ENCODE results near the gene PPFIA4.

Gene PPFIA4

GRCh38 chr1:203114202-203114601 is 87.9 kb downstream of the PPFIA4 start:
- no peaks in the 10 kb centered on the region; the same call in 1 of the 2 replicates for H3K27me3 ChIP-seq (ENCODE audit: insufficient read depth, low read depth)
- TF ChIP-seq, protein P1, sequence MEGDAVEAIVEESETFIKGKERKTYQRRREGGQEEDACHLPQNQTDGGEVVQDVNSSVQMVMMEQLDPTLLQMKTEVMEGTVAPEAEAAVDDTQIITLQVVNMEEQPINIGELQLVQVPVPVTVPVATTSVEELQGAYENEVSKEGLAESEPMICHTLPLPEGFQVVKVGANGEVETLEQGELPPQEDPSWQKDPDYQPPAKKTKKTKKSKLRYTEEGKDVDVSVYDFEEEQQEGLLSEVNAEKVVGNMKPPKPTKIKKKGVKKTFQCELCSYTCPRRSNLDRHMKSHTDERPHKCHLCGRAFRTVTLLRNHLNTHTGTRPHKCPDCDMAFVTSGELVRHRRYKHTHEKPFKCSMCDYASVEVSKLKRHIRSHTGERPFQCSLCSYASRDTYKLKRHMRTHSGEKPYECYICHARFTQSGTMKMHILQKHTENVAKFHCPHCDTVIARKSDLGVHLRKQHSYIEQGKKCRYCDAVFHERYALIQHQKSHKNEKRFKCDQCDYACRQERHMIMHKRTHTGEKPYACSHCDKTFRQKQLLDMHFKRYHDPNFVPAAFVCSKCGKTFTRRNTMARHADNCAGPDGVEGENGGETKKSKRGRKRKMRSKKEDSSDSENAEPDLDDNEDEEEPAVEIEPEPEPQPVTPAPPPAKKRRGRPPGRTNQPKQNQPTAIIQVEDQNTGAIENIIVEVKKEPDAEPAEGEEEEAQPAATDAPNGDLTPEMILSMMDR (conservative IDR thresholded peaks at IDR 0.05; ENCODE audit: low read depth, low read length): no peak
- no peak overlapping the region for H2AFZ ChIP-seq (ENCODE audit: low read depth)

DNA sequence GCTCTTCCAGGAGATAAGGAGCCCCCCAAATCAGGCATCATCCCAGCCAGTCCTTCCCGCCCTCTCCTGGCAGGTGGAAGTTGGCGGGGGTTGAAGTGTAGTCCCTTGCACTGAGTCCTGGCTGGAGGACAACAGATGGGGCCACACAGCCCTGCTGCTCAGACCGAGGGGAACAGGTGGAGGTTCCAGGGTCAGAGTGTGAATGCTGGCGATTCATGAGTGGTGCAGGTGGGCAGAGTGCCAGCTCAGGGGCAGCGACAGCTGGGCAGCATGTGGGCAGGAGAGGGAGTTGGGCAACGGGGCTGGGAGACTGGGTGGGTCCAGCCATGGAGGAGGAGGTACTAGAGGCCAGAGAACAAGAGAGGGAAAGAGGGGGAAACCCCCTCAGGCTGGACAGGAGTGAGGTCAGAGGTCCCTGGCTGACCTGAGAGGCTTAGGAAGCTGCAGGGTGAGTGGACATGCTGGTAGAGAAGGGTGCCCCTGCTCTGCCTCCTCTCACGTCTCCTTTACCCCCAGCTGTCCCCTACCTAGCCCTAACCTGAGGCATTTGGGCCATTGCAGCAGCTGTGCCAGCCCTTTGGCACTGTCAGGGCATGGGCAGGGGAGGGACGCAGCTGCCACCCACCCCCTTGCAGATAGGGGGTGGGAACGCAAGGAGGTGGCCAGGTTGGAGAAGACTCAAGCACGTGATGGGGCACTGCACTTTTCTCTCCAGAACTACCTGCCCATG is 90.0 kb downstream of the PPFIA4 start:
- Histone ChIP-seq H3K4me3 (IDR thresholded peaks at IDR 0.05; ENCODE audit: insufficient read depth, low read depth, low read length) (no peak overlapping the region), H3K4me1 (ENCODE audit: low read depth, poor library complexity, severe bottlenecking) (no peaks in the 10 kb centered on the region), H3K4me2 (no peak overlapping the region), H3K36me3 (ENCODE audit: insufficient read depth) (no peaks in the 10 kb centered on the region), H3K27ac (no peak overlapping the region), H3K27me3 (ENCODE audit: insufficient read depth, low read depth) (no peaks in the 10 kb centered on the region; the same call in 1 of the 2 replicates), H3K9ac (no peak overlapping the region), H4K20me1 (ENCODE audit: insufficient read depth) (no peaks in the 10 kb centered on the region), H3K79me2 (ENCODE audit: insufficient read depth, low read depth) (no peaks in the 10 kb centered on the region), H2AFZ (ENCODE audit: low read depth) (no peak overlapping the region)
- TF ChIP-seq, protein P1 (conservative IDR thresholded peaks at IDR 0.05; ENCODE audit: low read depth, low read length): no peak

More at GRCh38 chr1:203114202-203114601, 87.9 kb downstream of the PPFIA4 start:
- no peaks in the 10 kb centered on the region for H4K20me1 ChIP-seq (ENCODE audit: insufficient read depth)
- H3K4me1 ChIP-seq (ENCODE audit: low read depth, poor library complexity, severe bottlenecking): no peaks in the 10 kb centered on the region
- H3K9ac ChIP-seq: no peak overlapping the region
- H3K79me2 ChIP-seq (ENCODE audit: insufficient read depth, low read depth): no peaks in the 10 kb centered on the region
- no peaks in the 10 kb centered on the region for H3K36me3 ChIP-seq (ENCODE audit: insufficient read depth)
- H3K4me3 ChIP-seq (IDR thresholded peaks at IDR 0.05; ENCODE audit: insufficient read depth, low read depth, low read length): no peak overlapping the region
- H3K27ac ChIP-seq: no peak overlapping the region
- H3K4me2 ChIP-seq: no peak overlapping the region

GRCh38 chr1:203117611-203118575 is 91.6 kb downstream of the PPFIA4 start:
- Histone ChIP-seq H3K79me2 (ENCODE audit: insufficient read depth, low read depth) (no peaks in the 10 kb centered on the region), H3K9ac (no peak overlapping the region), H3K36me3 (ENCODE audit: insufficient read depth) (no peaks in the 10 kb centered on the region), H3K4me3 (IDR thresholded peaks at IDR 0.05; ENCODE audit: insufficient read depth, low read depth, low read length) (no peak overlapping the region), H3K4me2 (no peak overlapping the region), H2AFZ (ENCODE audit: low read depth) (no peak overlapping the region), H3K27me3 (ENCODE audit: insufficient read depth, low read depth) (peaks cover 6% of the 10 kb centered on the region; the same call in 1 of the 2 replicates), H3K4me1 (ENCODE audit: low read depth, poor library complexity, severe bottlenecking) (no peaks in the 10 kb centered on the region), H4K20me1 (ENCODE audit: insufficient read depth) (no peaks in the 10 kb centered on the region), H3K27ac (no peak overlapping the region)
- TF ChIP-seq, protein P1 (conservative IDR thresholded peaks at IDR 0.05; ENCODE audit: low read depth, low read length): 0 out of 2 replicates have a peak, but pooled peaks have one; percentile 19

GRCh38 chr1:203120325-203121153 is 94.2 kb downstream of the PPFIA4 start:
- Histone ChIP-seq H3K4me2 (no peak overlapping the region), H3K79me2 (ENCODE audit: insufficient read depth, low read depth) (no peaks in the 10 kb centered on the region), H4K20me1 (ENCODE audit: insufficient read depth) (no peaks in the 10 kb centered on the region), H3K27ac (no peak overlapping the region), H3K9ac (no peak overlapping the region), H3K4me3 (IDR thresholded peaks at IDR 0.05; ENCODE audit: insufficient read depth, low read depth, low read length) (no peak overlapping the region), H3K4me1 (ENCODE audit: low read depth, poor library complexity, severe bottlenecking) (no peaks in the 10 kb centered on the region), H2AFZ (ENCODE audit: low read depth) (no peak overlapping the region), H3K36me3 (ENCODE audit: insufficient read depth) (no peaks in the 10 kb centered on the region), H3K27me3 (ENCODE audit: insufficient read depth, low read depth) (peaks cover 25% of the 10 kb centered on the region; the same call in 1 of the 2 replicates)
- TF ChIP-seq, protein P1 (conservative IDR thresholded peaks at IDR 0.05; ENCODE audit: low read depth, low read length): no peak

All from KMS-11 (cell line).